ENCODE data around the gene SKAP1.

The SKAP1 gene

GRCh38 chr17:48219617-48220016, 210.4 kb downstream of the SKAP1 start:
- H3K4me3 ChIP-seq (replicated peaks; ENCODE audit: low read depth, low read length): no peak overlapping the region
- DNase-seq (ENCODE audit: extremely low read depth, low read depth): no peak
- TF ChIP-seq CTCF (IDR thresholded peaks at IDR 0.05; ENCODE audit: low read depth, low read length, missing control alignments): no peak

- no peak for DNase-seq (ENCODE audit: extremely low read depth, low read depth)
- H3K4me3 ChIP-seq (replicated peaks; ENCODE audit: low read depth, low read length): no peak overlapping the region
- peak; percentile 53 for TF ChIP-seq CTCF (IDR thresholded peaks at IDR 0.05; ENCODE audit: low read depth, low read length, missing control alignments)
These were observed 214.4 kb downstream of the SKAP1 start for GRCh38 chr17:48215583-48216139.

- H3K4me3 ChIP-seq (replicated peaks; ENCODE audit: low read depth, low read length): no peak overlapping the region
- DNase-seq (ENCODE audit: extremely low read depth, low read depth): no peak
- TF ChIP-seq CTCF (IDR thresholded peaks at IDR 0.05; ENCODE audit: low read depth, low read length, missing control alignments): no peak
These were observed 216.2 kb downstream of the SKAP1 start for GRCh38 chr17:48213797-48214196.

- H3K4me3 ChIP-seq (replicated peaks; ENCODE audit: low read depth, low read length): no peak overlapping the region
- TF ChIP-seq CTCF (IDR thresholded peaks at IDR 0.05; ENCODE audit: low read depth, low read length, missing control alignments): no peak
- DNase-seq (ENCODE audit: extremely low read depth, low read depth): no peak
These were observed 218.2 kb downstream of the SKAP1 start for GRCh38 chr17:48211787-48212186.

- no peak overlapping the region for H3K4me3 ChIP-seq (replicated peaks; ENCODE audit: low read depth, low read length)
- no peak for DNase-seq (ENCODE audit: extremely low read depth, low read depth)
- TF ChIP-seq CTCF (IDR thresholded peaks at IDR 0.05; ENCODE audit: low read depth, low read length, missing control alignments): no peak
These were observed 219.0 kb downstream of the SKAP1 start for GRCh38 chr17:48211011-48211410.

GRCh38 chr17:48209973-48210372, 220.0 kb downstream of the SKAP1 start:
- no peak overlapping the region for H3K4me3 ChIP-seq (replicated peaks; ENCODE audit: low read depth, low read length)
- no peak for DNase-seq (ENCODE audit: extremely low read depth, low read depth)
- TF ChIP-seq CTCF (IDR thresholded peaks at IDR 0.05; ENCODE audit: low read depth, low read length, missing control alignments): no peak

All from HFF-Myc (cell line).